ENCODE data around the gene RPS6KA1. TPM values are rescaled to one million over a fixed set of nuclear protein-coding genes. Genes with fewer than 3 reads are reported as not detected.

RPS6KA1 gene
- total and polyA plus RNA-seq, 2 of the 8 experiments (the other 6 are each of a cell fraction or from before 2014, with no cell fraction given): 44.3 to 55.0 TPM

DNA sequence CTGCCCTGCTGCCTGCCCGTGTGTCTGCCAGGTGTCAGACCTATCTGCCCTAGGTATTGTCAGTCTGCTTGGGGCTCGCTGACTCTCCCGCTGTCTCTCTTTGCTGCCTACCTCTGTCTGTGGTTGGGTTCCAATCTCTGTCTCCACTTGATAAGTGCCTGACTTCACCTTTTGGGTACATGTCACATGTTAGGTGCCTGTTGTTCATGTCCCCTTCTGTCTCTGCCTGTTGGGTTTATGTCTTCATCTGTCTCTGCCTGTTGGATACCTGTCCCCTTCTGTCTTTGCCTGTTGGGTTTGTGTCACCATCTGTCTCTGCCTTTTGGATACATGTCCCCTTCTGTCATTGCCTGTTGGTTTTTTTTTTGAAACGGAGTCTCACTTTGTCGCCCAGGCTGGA lies 14.6 kb downstream of the RPS6KA1 start (continued):
- TF ChIP-seq, protein P1, sequence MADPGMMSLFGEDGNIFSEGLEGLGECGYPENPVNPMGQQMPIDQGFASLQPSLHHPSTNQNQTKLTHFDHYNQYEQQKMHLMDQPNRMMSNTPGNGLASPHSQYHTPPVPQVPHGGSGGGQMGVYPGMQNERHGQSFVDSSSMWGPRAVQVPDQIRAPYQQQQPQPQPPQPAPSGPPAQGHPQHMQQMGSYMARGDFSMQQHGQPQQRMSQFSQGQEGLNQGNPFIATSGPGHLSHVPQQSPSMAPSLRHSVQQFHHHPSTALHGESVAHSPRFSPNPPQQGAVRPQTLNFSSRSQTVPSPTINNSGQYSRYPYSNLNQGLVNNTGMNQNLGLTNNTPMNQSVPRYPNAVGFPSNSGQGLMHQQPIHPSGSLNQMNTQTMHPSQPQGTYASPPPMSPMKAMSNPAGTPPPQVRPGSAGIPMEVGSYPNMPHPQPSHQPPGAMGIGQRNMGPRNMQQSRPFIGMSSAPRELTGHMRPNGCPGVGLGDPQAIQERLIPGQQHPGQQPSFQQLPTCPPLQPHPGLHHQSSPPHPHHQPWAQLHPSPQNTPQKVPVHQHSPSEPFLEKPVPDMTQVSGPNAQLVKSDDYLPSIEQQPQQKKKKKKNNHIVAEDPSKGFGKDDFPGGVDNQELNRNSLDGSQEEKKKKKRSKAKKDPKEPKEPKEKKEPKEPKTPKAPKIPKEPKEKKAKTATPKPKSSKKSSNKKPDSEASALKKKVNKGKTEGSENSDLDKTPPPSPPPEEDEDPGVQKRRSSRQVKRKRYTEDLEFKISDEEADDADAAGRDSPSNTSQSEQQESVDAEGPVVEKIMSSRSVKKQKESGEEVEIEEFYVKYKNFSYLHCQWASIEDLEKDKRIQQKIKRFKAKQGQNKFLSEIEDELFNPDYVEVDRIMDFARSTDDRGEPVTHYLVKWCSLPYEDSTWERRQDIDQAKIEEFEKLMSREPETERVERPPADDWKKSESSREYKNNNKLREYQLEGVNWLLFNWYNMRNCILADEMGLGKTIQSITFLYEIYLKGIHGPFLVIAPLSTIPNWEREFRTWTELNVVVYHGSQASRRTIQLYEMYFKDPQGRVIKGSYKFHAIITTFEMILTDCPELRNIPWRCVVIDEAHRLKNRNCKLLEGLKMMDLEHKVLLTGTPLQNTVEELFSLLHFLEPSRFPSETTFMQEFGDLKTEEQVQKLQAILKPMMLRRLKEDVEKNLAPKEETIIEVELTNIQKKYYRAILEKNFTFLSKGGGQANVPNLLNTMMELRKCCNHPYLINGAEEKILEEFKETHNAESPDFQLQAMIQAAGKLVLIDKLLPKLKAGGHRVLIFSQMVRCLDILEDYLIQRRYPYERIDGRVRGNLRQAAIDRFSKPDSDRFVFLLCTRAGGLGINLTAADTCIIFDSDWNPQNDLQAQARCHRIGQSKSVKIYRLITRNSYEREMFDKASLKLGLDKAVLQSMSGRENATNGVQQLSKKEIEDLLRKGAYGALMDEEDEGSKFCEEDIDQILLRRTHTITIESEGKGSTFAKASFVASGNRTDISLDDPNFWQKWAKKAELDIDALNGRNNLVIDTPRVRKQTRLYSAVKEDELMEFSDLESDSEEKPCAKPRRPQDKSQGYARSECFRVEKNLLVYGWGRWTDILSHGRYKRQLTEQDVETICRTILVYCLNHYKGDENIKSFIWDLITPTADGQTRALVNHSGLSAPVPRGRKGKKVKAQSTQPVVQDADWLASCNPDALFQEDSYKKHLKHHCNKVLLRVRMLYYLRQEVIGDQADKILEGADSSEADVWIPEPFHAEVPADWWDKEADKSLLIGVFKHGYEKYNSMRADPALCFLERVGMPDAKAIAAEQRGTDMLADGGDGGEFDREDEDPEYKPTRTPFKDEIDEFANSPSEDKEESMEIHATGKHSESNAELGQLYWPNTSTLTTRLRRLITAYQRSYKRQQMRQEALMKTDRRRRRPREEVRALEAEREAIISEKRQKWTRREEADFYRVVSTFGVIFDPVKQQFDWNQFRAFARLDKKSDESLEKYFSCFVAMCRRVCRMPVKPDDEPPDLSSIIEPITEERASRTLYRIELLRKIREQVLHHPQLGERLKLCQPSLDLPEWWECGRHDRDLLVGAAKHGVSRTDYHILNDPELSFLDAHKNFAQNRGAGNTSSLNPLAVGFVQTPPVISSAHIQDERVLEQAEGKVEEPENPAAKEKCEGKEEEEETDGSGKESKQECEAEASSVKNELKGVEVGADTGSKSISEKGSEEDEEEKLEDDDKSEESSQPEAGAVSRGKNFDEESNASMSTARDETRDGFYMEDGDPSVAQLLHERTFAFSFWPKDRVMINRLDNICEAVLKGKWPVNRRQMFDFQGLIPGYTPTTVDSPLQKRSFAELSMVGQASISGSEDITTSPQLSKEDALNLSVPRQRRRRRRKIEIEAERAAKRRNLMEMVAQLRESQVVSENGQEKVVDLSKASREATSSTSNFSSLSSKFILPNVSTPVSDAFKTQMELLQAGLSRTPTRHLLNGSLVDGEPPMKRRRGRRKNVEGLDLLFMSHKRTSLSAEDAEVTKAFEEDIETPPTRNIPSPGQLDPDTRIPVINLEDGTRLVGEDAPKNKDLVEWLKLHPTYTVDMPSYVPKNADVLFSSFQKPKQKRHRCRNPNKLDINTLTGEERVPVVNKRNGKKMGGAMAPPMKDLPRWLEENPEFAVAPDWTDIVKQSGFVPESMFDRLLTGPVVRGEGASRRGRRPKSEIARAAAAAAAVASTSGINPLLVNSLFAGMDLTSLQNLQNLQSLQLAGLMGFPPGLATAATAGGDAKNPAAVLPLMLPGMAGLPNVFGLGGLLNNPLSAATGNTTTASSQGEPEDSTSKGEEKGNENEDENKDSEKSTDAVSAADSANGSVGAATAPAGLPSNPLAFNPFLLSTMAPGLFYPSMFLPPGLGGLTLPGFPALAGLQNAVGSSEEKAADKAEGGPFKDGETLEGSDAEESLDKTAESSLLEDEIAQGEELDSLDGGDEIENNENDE (IDR thresholded peaks at IDR 0.05; ENCODE audit: insufficient replicate concordance, low read length): no peak
- TF ChIP-seq BRCA1 (IDR thresholded peaks at IDR 0.05; ENCODE audit: low read depth, low read length) (no peak), SIX5 (IDR thresholded peaks at IDR 0.05; ENCODE audit: low read depth, low read length) (no peak), HDAC2 (IDR thresholded peaks at IDR 0.05; ENCODE audit: borderline replicate concordance in 1 of 2, low read depth in 2 of 2, low read length in 2 of 2) (no peak), KDM1A (IDR thresholded peaks at IDR 0.05; ENCODE audit: borderline replicate concordance, low read length) (no peak), RFX5 (IDR thresholded peaks at IDR 0.05; ENCODE audit: borderline replicate concordance, low read depth, low read length) (no peak), SP2 (IDR thresholded peaks at IDR 0.05; ENCODE audit: low read length) (no peak), SUZ12 (IDR thresholded peaks at IDR 0.05; ENCODE audit: low read length) (no peak)
- TF ChIP-seq, protein P2, sequence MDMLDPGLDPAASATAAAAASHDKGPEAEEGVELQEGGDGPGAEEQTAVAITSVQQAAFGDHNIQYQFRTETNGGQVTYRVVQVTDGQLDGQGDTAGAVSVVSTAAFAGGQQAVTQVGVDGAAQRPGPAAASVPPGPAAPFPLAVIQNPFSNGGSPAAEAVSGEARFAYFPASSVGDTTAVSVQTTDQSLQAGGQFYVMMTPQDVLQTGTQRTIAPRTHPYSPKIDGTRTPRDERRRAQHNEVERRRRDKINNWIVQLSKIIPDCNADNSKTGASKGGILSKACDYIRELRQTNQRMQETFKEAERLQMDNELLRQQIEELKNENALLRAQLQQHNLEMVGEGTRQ (IDR thresholded peaks at IDR 0.05; ENCODE audit: low read length): no peak

All from H1 (cell line).